H1 (cell line): Measurements from ENCODE around the gene TRUB1. TPM values are rescaled to one million over a fixed set of nuclear protein-coding genes. Genes with fewer than 3 reads are reported as not detected.

Experiments
- CTCF ChIA-PET: fragments of 300-600 bp; sonication (Branson Sonifier 250); formaldehyde crosslinking; loops from one replicate; lab custom pipeline; 2021; ENCODE audit not compliant: partially characterized antibody; lab: Charles Lee
- POLR2A ChIA-PET: fragments of 300-600 bp; sonication (Branson Sonifier 250); formaldehyde crosslinking; loops from one replicate; lab custom pipeline; 2021; ENCODE audit warnings: inconsistent platforms; ENCODE audit not compliant: partially characterized antibody; lab: Charles Lee
- DNase-seq, 2 experiments: peaks; one replicate each; pipeline versions ENCODE4 v3.0.0 to v3.0.0-alpha.2; 2010 to 2022; ENCODE audit warnings: low spot score in 2 of 2, low read depth in 1 of 2, mixed read lengths in 1 of 2
- FAIRE-seq: peaks from 2 replicates; lab custom pipeline; 2011; peaks lifted over from hg19 to GRCh38; lab: Jason Lieb, UNC
- H2AFZ ChIP-seq: 2 replicates; pipeline ENCODE4 v1.8.1; 2012; ENCODE audit warnings: low read length, inconsistent platforms
- H2AK5ac ChIP-seq: 2 replicates; pipeline ENCODE4 v1.6.1; 2013; ENCODE audit warnings: low read depth, low read length
- H2BK120ac ChIP-seq: replicated peaks from 2 replicates; pipeline ENCODE3; 2013; ENCODE audit warnings: low read depth, low read length, inconsistent platforms
- H2BK12ac ChIP-seq: 2 replicates; pipeline ENCODE4 v1.6.1; 2013; ENCODE audit warnings: low read depth, low read length
- H2BK15ac ChIP-seq: 2 replicates; pipeline ENCODE4 v1.6.1; 2013; ENCODE audit warnings: low read length
- H2BK20ac ChIP-seq: 2 replicates; pipeline ENCODE4 v1.6.1; 2013; ENCODE audit warnings: low read length
- H2BK5ac ChIP-seq: 2 replicates; pipeline ENCODE4 v1.6.1; 2013; ENCODE audit warnings: low read depth, low read length
- H3K14ac ChIP-seq: 2 replicates; pipeline ENCODE4 v1.6.1; 2013; ENCODE audit warnings: inconsistent platforms; ENCODE audit not compliant: insufficient read length
- H3K18ac ChIP-seq: 2 replicates; pipeline ENCODE4 v1.6.1; 2013; ENCODE audit warnings: low read length; ENCODE audit errors: extremely low read depth
- H3K23ac ChIP-seq: 2 replicates; pipeline ENCODE4 v1.6.1; 2013; ENCODE audit warnings: inconsistent platforms; ENCODE audit not compliant: insufficient read length
- H3K23me2 ChIP-seq: 2 replicates; pipeline ENCODE4 v1.6.1; 2013; ENCODE audit warnings: low read depth, low read length
- H3K27ac ChIP-seq: 2 replicates; pipeline ENCODE4 v1.6.1; 2011; ENCODE audit warnings: low read depth, low read length, inconsistent platforms
- H3K27me3 ChIP-seq, 4 experiments: replicated peaks in 1 of 4; 1 replicate in 1 of 4; 2 replicates in 3 of 4; pipeline versions ENCODE4 v1.6.1 to v1.8.1; 2011 to 2013; ENCODE audit warnings: low read length in 3 of 4, mild to moderate bottlenecking in 3 of 4, inconsistent platforms in 2 of 4, mixed read lengths in 2 of 4, moderate library complexity in 1 of 4; ENCODE audit not compliant: control insufficient read depth in 3 of 4, insufficient read depth in 3 of 4; ENCODE audit errors: extremely low read depth in 1 of 4
- H3K36me3 ChIP-seq, 4 experiments: 2 replicates each; pipeline versions ENCODE4 v1.6.1 to v1.8.1; 2011 to 2013; ENCODE audit warnings: mild to moderate bottlenecking in 4 of 4, low read length in 3 of 4, moderate library complexity in 2 of 4, control low read depth in 1 of 4, inconsistent platforms in 1 of 4; ENCODE audit not compliant: insufficient read depth in 4 of 4, control insufficient read depth in 2 of 4
- H3K4ac ChIP-seq: replicated peaks from 2 replicates; pipeline ENCODE3; 2013; ENCODE audit warnings: low read length, low read depth, mixed read lengths, inconsistent platforms; ENCODE audit not compliant: insufficient read length
- H3K4me1 ChIP-seq, 4 experiments: replicated peaks in 1 of 4; 1 replicate in 1 of 4; 2 replicates in 3 of 4; pipeline versions ENCODE4 v1.6.1 to v1.8.1; 2011 to 2013; ENCODE audit warnings: low read length in 3 of 4, inconsistent platforms in 2 of 4, mixed read lengths in 1 of 4; ENCODE audit not compliant: insufficient read depth in 4 of 4, control insufficient read depth in 3 of 4
- H3K4me2 ChIP-seq, 2 experiments: 2 replicates each; pipeline versions ENCODE4 v1.6.1 to v1.8.1; 2011 to 2013; ENCODE audit warnings: low read depth in 2 of 2, low read length in 2 of 2, control low read depth in 1 of 2, inconsistent platforms in 1 of 2, mild to moderate bottlenecking in 1 of 2; ENCODE audit not compliant: insufficient read depth in 1 of 2
- H3K4me3 ChIP-seq, 4 experiments: fragments of 200-600, 300-600 bp in 1 of 4; sonication (generic), shearing (Covaris generic), sonication (Bioruptor Twin) in 1 of 4; 2 replicates each; pipeline versions ENCODE4 v1.5.1 to v1.8.1; 2011 to 2016; ENCODE audit warnings: low read length in 4 of 4, low read depth in 3 of 4, control low read depth in 2 of 4, inconsistent platforms in 2 of 4, mild to moderate bottlenecking in 2 of 4, mixed read lengths in 1 of 4, moderate library complexity in 1 of 4; ENCODE audit not compliant: insufficient read depth in 2 of 4; ENCODE audit errors: extremely low read depth in 1 of 4
- H3K56ac ChIP-seq: replicated peaks from 2 replicates; pipeline ENCODE3; 2013; ENCODE audit warnings: low read depth, mild to moderate bottlenecking, mixed read lengths, low read length, inconsistent platforms; ENCODE audit not compliant: insufficient read length
- H3K79me1 ChIP-seq: 2 replicates; pipeline ENCODE4 v1.6.1; 2013; ENCODE audit warnings: low read depth, low read length, control low read depth
- H3K79me2 ChIP-seq, 2 experiments: 2 replicates each; pipeline versions ENCODE4 v1.6.1 to v1.8.1; 2012 to 2013; ENCODE audit warnings: low read length in 2 of 2, mild to moderate bottlenecking in 2 of 2, inconsistent platforms in 1 of 2; ENCODE audit not compliant: insufficient read depth in 2 of 2, control insufficient read depth in 1 of 2
- H3K9ac ChIP-seq, 4 experiments: replicated peaks in 1 of 4; 1 replicate in 1 of 4; 2 replicates in 3 of 4; pipeline versions ENCODE4 v1.6.1 to v1.8.1; 2011 to 2013; ENCODE audit warnings: low read depth in 3 of 4, low read length in 3 of 4, control low read depth in 2 of 4, mild to moderate bottlenecking in 2 of 4, moderate library complexity in 2 of 4, inconsistent platforms in 1 of 4; ENCODE audit errors: extremely low read depth in 1 of 4
- H3K9me3 ChIP-seq, 2 experiments: 2 replicates each; pipeline versions ENCODE4 v1.6.1 to v1.8.1; 2012 to 2013; ENCODE audit warnings: mild to moderate bottlenecking in 2 of 2, moderate library complexity in 2 of 2, control low read depth in 1 of 2, inconsistent platforms in 1 of 2, low read depth in 1 of 2, low read length in 1 of 2, mixed read lengths in 1 of 2; ENCODE audit not compliant: insufficient read depth in 2 of 2
- H4K20me1 ChIP-seq, 2 experiments: replicated peaks in 1 of 2; 2 replicates each; pipeline versions ENCODE3 to v1.8.1; 2011 to 2013; ENCODE audit warnings: inconsistent platforms in 2 of 2, low read length in 2 of 2, mild to moderate bottlenecking in 1 of 2; ENCODE audit not compliant: insufficient read depth in 2 of 2, control insufficient read depth in 1 of 2
- H4K5ac ChIP-seq: 2 replicates; pipeline ENCODE4 v1.6.1; 2013; ENCODE audit warnings: low read length, low read depth, mixed read lengths, inconsistent platforms; ENCODE audit not compliant: insufficient read length
- H4K8ac ChIP-seq: 2 replicates; pipeline ENCODE4 v1.8.0; 2013; ENCODE audit warnings: mild to moderate bottlenecking, moderate library complexity, low read length, inconsistent platforms; ENCODE audit not compliant: insufficient read depth; ENCODE audit errors: extremely low read depth
- H4K91ac ChIP-seq: replicated peaks from 2 replicates; pipeline ENCODE3; 2013; ENCODE audit warnings: low read length, mixed read lengths, inconsistent platforms; ENCODE audit not compliant: insufficient read length
- CEBPB ChIP-seq: IDR thresholded peaks from 2 replicates; pipeline ENCODE4 v1.6.1; 2012; ENCODE audit warnings: low read depth, low read length
- EGR1 ChIP-seq: IDR thresholded peaks from 2 replicates; pipeline ENCODE4 v1.6.1; 2011; ENCODE audit warnings: low read depth, low read length, borderline replicate concordance
- EZH2 ChIP-seq: fragments of 200-600 bp; sonication (generic); IDR thresholded peaks from 2 replicates; pipeline ENCODE4 v1.7.1; 2012; ENCODE audit warnings: low read depth, mild to moderate bottlenecking, moderate library complexity, low read length, inconsistent platforms; ENCODE audit not compliant: severe bottlenecking
- GABPA ChIP-seq: IDR thresholded peaks from 2 replicates; pipeline ENCODE4 v1.6.1; 2011; ENCODE audit warnings: mild to moderate bottlenecking, low read length, moderate library complexity, borderline replicate concordance; ENCODE audit not compliant: insufficient read depth
- HDAC2 ChIP-seq, 2 experiments: fragments of 300-600 bp in 1 of 2; sonication (generic) in 1 of 2; IDR thresholded peaks; 2 replicates each; pipeline ENCODE4 v1.6.1; 2011 to 2012; ENCODE audit warnings: low read depth in 2 of 2, low read length in 2 of 2, mild to moderate bottlenecking in 2 of 2, moderate library complexity in 2 of 2, borderline replicate concordance in 1 of 2, inconsistent platforms in 1 of 2
- HDAC6 ChIP-seq: IDR thresholded peaks from one replicate; pipeline ENCODE4 v1.7.1; 2012; ENCODE audit warnings: low read depth, mild to moderate bottlenecking, inconsistent platforms, low read length, moderate library complexity
- JUN ChIP-seq: IDR thresholded peaks from 2 replicates; pipeline ENCODE4 v1.6.1; 2011; ENCODE audit warnings: low read depth, mild to moderate bottlenecking, improper control_type of control experiment, low read length
- JUND ChIP-seq: IDR thresholded peaks from 2 replicates; pipeline ENCODE4 v1.6.1; 2011; ENCODE audit warnings: mild to moderate bottlenecking, improper control_type of control experiment, low read length
- KDM4A ChIP-seq: IDR thresholded peaks from one replicate; pipeline ENCODE4 v1.7.1; 2012; ENCODE audit warnings: low read depth, mild to moderate bottlenecking, moderate library complexity, low read length, inconsistent platforms; ENCODE audit not compliant: severe bottlenecking
- KDM5A ChIP-seq: fragments of 200-600 bp; IDR thresholded peaks from 2 replicates; pipeline ENCODE4 v1.7.1; 2012; ENCODE audit warnings: mild to moderate bottlenecking, low read length, inconsistent platforms, mixed read lengths
- RFX5 ChIP-seq: IDR thresholded peaks from 2 replicates; pipeline ENCODE4 v1.6.1; 2011; ENCODE audit warnings: low read depth, low read length, improper control_type of control experiment, borderline replicate concordance
- TAF7 ChIP-seq: optimal IDR thresholded peaks from 2 replicates; pipeline ENCODE3; 2011; ENCODE audit warnings: low read depth, mild to moderate bottlenecking, inconsistent platforms, low read length, moderate library complexity, borderline replicate concordance
- TCF12 ChIP-seq: IDR thresholded peaks from 2 replicates; pipeline ENCODE4 v1.6.1; 2011; ENCODE audit warnings: low read depth, mild to moderate bottlenecking, low read length
- WGBS, 2 experiments: shearing (Covaris generic) in 1 of 2; methylation state at CpG; one replicate each; pipeline versions ENCODE4 v1.1.6 to v1.1.7; 2013 to 2015; ENCODE audit warnings: low lambda C conversion rate in 2 of 2, mixed read lengths in 2 of 2, inconsistent platforms in 1 of 2, low coverage in 1 of 2, missing lambda C conversion rate in 1 of 2; ENCODE audit not compliant: insufficient replicate concordance in 2 of 2, insufficient coverage in 1 of 2, insufficient read length in 1 of 2; ENCODE audit errors: extremely low coverage in 1 of 2, missing lambda C conversion rate in 1 of 2; 5-methylcytosine and 5-hydroxymethylcytosine counted together
- polyA plus RNA-seq, 7 experiments: library from polyadenylated mRNA; depleted of rRNA in 3 of 7; stranded (reverse) in 5 of 7; unstranded in 2 of 7; fragments of >200 nt in 5 of 7; fragments of 200-250 nt in 2 of 7; gene quantifications; 1 replicate in 5 of 7; 2 replicates in 1 of 7; 4 replicates in 1 of 7; pipeline versions ENCODE4 v1.2.1 to v1.2.3, GENCODE V29; 2011 to 2013; ENCODE audit warnings: missing spikeins in 2 of 7, mixed read lengths in 2 of 7
- total RNA-seq: library from RNA; stranded (reverse); fragmentation: NEBNext Ultra II Directional; extraction: Animal tissue kit (Norgen Biotek cat#: 25700); gene quantifications from 2 replicates; pipeline ENCODE4 v1.2.1, GENCODE V29; 2021

The TRUB1 gene
- total and polyA plus RNA-seq, 2 of the 8 experiments (the other 6 are each of a cell fraction or from before 2014, with no cell fraction given) = 6.3 to 22.2 TPM

DNA sequence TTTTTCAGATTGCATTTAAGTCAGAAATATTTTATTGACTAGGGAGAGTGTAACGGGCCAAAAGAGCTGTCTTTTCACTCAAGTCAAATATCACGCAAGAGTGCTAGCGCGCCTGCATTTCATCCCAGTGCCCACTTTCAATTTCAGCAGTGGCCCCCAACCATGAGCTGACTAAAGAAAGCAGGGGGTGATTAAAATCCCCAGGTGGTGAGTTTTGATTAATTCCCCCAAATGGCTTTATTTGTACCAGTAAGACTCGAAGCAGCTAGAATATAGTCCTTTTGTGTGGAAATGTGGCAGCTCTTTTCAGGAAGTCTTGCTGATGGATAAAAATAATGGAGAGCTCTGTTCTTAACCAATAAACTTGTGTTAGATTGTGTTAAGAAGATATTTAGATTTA is 35.3 kb downstream of the TRUB1 start:
- no peaks in the 10 kb centered on the region for H3K27me3 ChIP-seq
- no peak overlapping the region for H2BK15ac ChIP-seq
- H3K18ac ChIP-seq = no peak overlapping the region
- no peak overlapping the region for H2AK5ac ChIP-seq
- FAIRE-seq (no peak), DNase-seq (no peak)
- no peak overlapping the region for H2BK12ac ChIP-seq
- no peak overlapping the region for H4K91ac ChIP-seq
- H3K9me3 ChIP-seq = no peaks in the 10 kb centered on the region
- H2BK120ac ChIP-seq = no peak overlapping the region
- TF ChIP-seq EGR1 (no peak), EZH2 (no peak), GABPA (no peak), KDM4A (no peak), TAF7 (no peak), KDM5A (no peak), JUND (no peak), HDAC6 (no peak), CEBPB (no peak), JUN (no peak), HDAC2 (IDR thresholded peaks at IDR 0.05; ENCODE audit: borderline replicate concordance in 1 of 2, low read depth in 2 of 2, low read length in 2 of 2) (no peak), TCF12 (no peak), RFX5 (no peak)
- ChIA-PET CTCF (interaction anchor here (0.8 to 3.1 kb wide), 4 partner anchors 11 to 96 kb away, joined by 3 to 9 read pairs (median 3); no protein-coding TSS in a partner anchor), POLR2A (no interaction called here)
- H4K8ac ChIP-seq = no peak overlapping the region
- H3K4me1 ChIP-seq = peaks cover 0 to 8% (median 4%) of the 10 kb centered on the region in 4 experiments; a peak in 4 of 7 replicates
- peaks cover 0 to 3% of the 10 kb centered on the region in 2 experiments for H4K20me1 ChIP-seq
- H3K4me2 ChIP-seq = no peak overlapping the region
- no peak overlapping the region for H3K14ac ChIP-seq
- no peak overlapping the region for H3K4me3 ChIP-seq
- WGBS, 2 experiments = 96% methylated on average over 5 of the region's 5 CpGs; no CpG with 5 or more reads in 1 of the 2 experiments
- no peak overlapping the region for H2BK20ac ChIP-seq
- H3K36me3 ChIP-seq = peaks cover 0 to 13% (median 3%) of the 10 kb centered on the region in 4 experiments; a peak in 3 of 8 replicates
- no peak overlapping the region for H2AFZ ChIP-seq
- H3K9ac ChIP-seq = no peak overlapping the region
- H4K5ac ChIP-seq = no peak overlapping the region
- no peak overlapping the region for H3K27ac ChIP-seq
- peaks cover 0 to 31% of the 10 kb centered on the region in 2 experiments; a peak in 3 of 4 replicates for H3K79me2 ChIP-seq
- no peak overlapping the region for H3K56ac ChIP-seq
- H3K23ac ChIP-seq = no peak overlapping the region
- H3K4ac ChIP-seq = no peak overlapping the region
- no peaks in the 10 kb centered on the region for H3K23me2 ChIP-seq
- no peak overlapping the region for H2BK5ac ChIP-seq
- H3K79me1 ChIP-seq = no peaks in the 10 kb centered on the region
